Measurements from ENCODE around the gene CPLX3.
A peak's percentile ranks its signal among the peaks of the same experiment; 100 is the strongest.

CPLX3 gene

GRCh38 chr15:74869726-74870407, 43.4 kb downstream of the CPLX3 start:
- H3K4me3 ChIP-seq (ENCODE audit: low read depth, low read length), result no peak overlapping the region

GRCh38 chr15:74870436-74871215, 44.2 kb downstream of the CPLX3 start:
- H3K4me3 ChIP-seq (ENCODE audit: low read depth, low read length), result no peak overlapping the region

GRCh38 chr15:74872702-74873035, 46.2 kb downstream of the CPLX3 start:
- H3K4me3 ChIP-seq (ENCODE audit: low read depth, low read length), result peak overlapping the region; percentile 69

- peak within 1 kb of the TSS; percentile 69 for H3K4me3 ChIP-seq (ENCODE audit: low read depth, low read length)
Measured at GRCh38 chr15:74873036-74873755, 46.8 kb downstream of the CPLX3 start, which contains the start of gene SCAMP2. Gene SCAMP2 (minus strand): TSS chr15:74873365. CDS start chr15:74873255, 110 bp downstream.

- H3K4me3 ChIP-seq (ENCODE audit: low read depth, low read length), result peak overlapping the region; percentile 30
Measured at GRCh38 chr15:74873756-74874424, 47.5 kb downstream of the CPLX3 start.

- H3K4me3 ChIP-seq (ENCODE audit: low read depth, low read length), result no peak overlapping the region
Measured at GRCh38 chr15:74878273-74878672, 51.8 kb downstream of the CPLX3 start.

All from iPS-11a (cell line).